Endothelial cell (in vitro differentiated cells): ENCODE data around the gene MXI1. TPM values are rescaled to one million over a fixed set of nuclear protein-coding genes. Genes with fewer than 3 reads are reported as not detected.

ENCODE experiments used
- DNase-seq: peaks from one replicate; pipeline ENCODE4 v3.0.0; 2021; ENCODE audit warnings: low spot score
- H3K27ac Mint-ChIP-seq: one replicate; pipeline ENCODE4 v1.8.0; 2021; ENCODE audit warnings: mixed read lengths, inconsistent platforms; ENCODE audit not compliant: unreplicated experiment
- H3K27me3 Mint-ChIP-seq: one replicate; pipeline ENCODE4 v1.8.0; 2021; ENCODE audit warnings: mild to moderate bottlenecking, moderate library complexity, mixed read lengths, inconsistent platforms; ENCODE audit not compliant: unreplicated experiment
- H3K36me3 Mint-ChIP-seq: one replicate; pipeline ENCODE4 v1.8.0; 2021; ENCODE audit warnings: mild to moderate bottlenecking, low read depth, mixed read lengths, inconsistent platforms; ENCODE audit not compliant: unreplicated experiment
- H3K4me1 Mint-ChIP-seq: one replicate; pipeline ENCODE4 v1.8.0; 2021; ENCODE audit warnings: mild to moderate bottlenecking, mixed read lengths, inconsistent platforms; ENCODE audit not compliant: unreplicated experiment
- H3K4me3 Mint-ChIP-seq: one replicate; pipeline ENCODE4 v1.8.0; 2021; ENCODE audit warnings: mild to moderate bottlenecking, mixed read lengths, inconsistent platforms; ENCODE audit not compliant: unreplicated experiment
- H3K9me3 Mint-ChIP-seq: one replicate; pipeline ENCODE4 v1.8.0; 2021; ENCODE audit warnings: mixed read lengths, inconsistent platforms; ENCODE audit not compliant: unreplicated experiment
- CTCF ChIP-seq: fragments of 200-600 bp; sonication (generic); IDR thresholded peaks from one replicate; pipeline ENCODE4 v1.5.0; 2021; ENCODE audit warnings: antibody characterized with exemption; ENCODE audit not compliant: unreplicated experiment
- total RNA-seq: library from RNA; stranded (reverse); fragmentation: NEBNext Ultra II Directional; extraction: Animal tissue kit (Norgen Biotek cat#: 25700); gene quantifications from one replicate; pipeline ENCODE4 v1.2.1, GENCODE V29; 2021; ENCODE audit not compliant: unreplicated experiment

MXI1 gene
- total RNA-seq, 1 donor from 2014 or later, result 10.3 TPM

- peak; percentile 46 for DNase-seq
- Mint-ChIP-seq H3K9me3 (no peaks in the 10 kb centered on the region), H3K27ac (peak overlapping the region; percentile 64), H3K4me3 (no peak overlapping the region), H3K27me3 (peaks cover 2% of the 10 kb centered on the region), H3K4me1 (peaks cover 32% of the 10 kb centered on the region), H3K36me3 (no peaks in the 10 kb centered on the region)
- TF ChIP-seq CTCF, result peak; percentile 44
Observed at GRCh38 chr10:110311357-110311949, 104.0 kb downstream of the MXI1 start.

- no peaks in the 10 kb centered on the region for H3K36me3 Mint-ChIP-seq
- no peak overlapping the region for H3K4me3 Mint-ChIP-seq
- no peak for TF ChIP-seq CTCF
- peaks cover 2% of the 10 kb centered on the region for H3K27me3 Mint-ChIP-seq
- no peaks in the 10 kb centered on the region for H3K9me3 Mint-ChIP-seq
- peaks cover 32% of the 10 kb centered on the region for H3K4me1 Mint-ChIP-seq
- no peak for DNase-seq
- no peak overlapping the region for H3K27ac Mint-ChIP-seq
Observed at GRCh38 chr10:110312206-110312605, 104.8 kb downstream of the MXI1 start.

- no peaks in the 10 kb centered on the region for H3K36me3 Mint-ChIP-seq
- H3K27me3 Mint-ChIP-seq, result peaks cover 2% of the 10 kb centered on the region
- peaks cover 28% of the 10 kb centered on the region for H3K4me1 Mint-ChIP-seq
- no peak for TF ChIP-seq CTCF
- no peak for DNase-seq
- no peaks in the 10 kb centered on the region for H3K9me3 Mint-ChIP-seq
- no peak overlapping the region for H3K27ac Mint-ChIP-seq
- no peak overlapping the region for H3K4me3 Mint-ChIP-seq
Observed at GRCh38 chr10:110313674-110314073, 106.3 kb downstream of the MXI1 start.

GRCh38 chr10:110317866-110318850 lies 110.8 kb downstream of the MXI1 start:
- no peak for TF ChIP-seq CTCF
- H3K27ac Mint-ChIP-seq, result no peak overlapping the region
- DNase-seq, result no peak
- peaks cover 2% of the 10 kb centered on the region for H3K27me3 Mint-ChIP-seq
- H3K36me3 Mint-ChIP-seq, result no peaks in the 10 kb centered on the region
- no peak overlapping the region for H3K4me3 Mint-ChIP-seq
- H3K4me1 Mint-ChIP-seq, result peaks cover 2% of the 10 kb centered on the region
- no peaks in the 10 kb centered on the region for H3K9me3 Mint-ChIP-seq
